Stimulated activated CD8-positive, alpha-beta memory T cell treated with anti-CD3 and anti-CD28 coated beads, Interleukin-15, amount 100 ng/mL, for 1 hour (primary cell): ENCODE results near the gene SLC39A2.
"Not testable (repeated sequence)": the region's sequence is repeated elsewhere in the genome, so short reads cannot be mapped to it uniquely, and the experiment has no call there.

Experiments
- DNase-seq: peaks from one replicate; pipeline ENCODE4 v3.0.0-alpha.2; 2020; ENCODE audit warnings: low read depth

SLC39A2 gene

GRCh38 chr14:20997115-20997514 lies 2.0 kb upstream of the SLC39A2 start:
- DNase-seq: no peak

- DNase-seq: no peak
Measured at GRCh38 chr14:20997564-20997963, 1.5 kb upstream of the SLC39A2 start.

GRCh38 chr14:20998139-20998538 lies 954 bp upstream of the SLC39A2 start:
- no peak for DNase-seq

- DNase-seq: no peak
Measured at GRCh38 chr14:20999591-20999990, 498 bp downstream of the SLC39A2 start.

- DNase-seq: no peak
Measured at GRCh38 chr14:21001218-21001617, 2.1 kb downstream of the SLC39A2 start.

- DNase-seq: no peak
Measured at GRCh38 chr14:21003788-21004346, 4.8 kb downstream of the SLC39A2 start.

DNA sequence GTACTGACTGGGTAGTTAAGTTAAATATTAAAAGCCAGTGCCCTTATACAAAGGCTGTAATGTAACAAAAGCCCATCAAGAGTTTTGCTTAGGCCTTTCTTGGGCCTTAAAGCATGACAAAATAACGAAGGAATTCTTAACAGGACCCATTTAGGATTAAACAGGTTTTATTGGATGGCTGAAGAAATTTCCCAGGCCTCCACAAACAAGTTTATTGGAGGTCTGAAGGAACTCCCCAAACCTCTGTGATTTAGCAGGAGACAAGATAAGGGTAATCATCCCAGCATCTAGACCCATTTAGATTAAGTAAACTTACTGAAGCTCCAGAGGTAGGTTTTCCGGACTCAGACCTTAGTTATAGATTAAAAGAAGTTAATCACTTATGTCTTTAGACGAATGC lies 10.6 kb downstream of the SLC39A2 start:
- not testable (repeated sequence) for DNase-seq

DNA sequence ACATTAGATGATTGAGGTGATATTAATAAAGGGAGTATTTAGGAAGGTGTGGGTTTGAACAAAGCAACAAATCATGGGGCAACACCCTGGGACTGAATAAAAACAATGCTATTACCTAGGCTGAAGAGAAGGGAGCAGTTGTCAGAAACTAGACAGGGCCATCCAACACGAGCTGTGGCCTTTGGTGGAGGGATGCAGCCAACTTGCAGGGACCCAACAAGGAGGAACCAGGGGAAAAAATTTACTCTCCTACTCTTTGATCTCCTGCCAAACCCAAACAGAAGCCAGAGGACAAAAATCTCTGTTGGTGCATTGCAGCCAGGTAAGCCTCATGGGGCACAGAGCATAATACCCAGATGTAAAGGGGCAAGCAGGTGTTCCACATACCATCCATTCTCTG lies 12.0 kb downstream of the SLC39A2 start:
- no peak for DNase-seq

GRCh38 chr14:21014761-21015190 lies 15.7 kb downstream of the SLC39A2 start:
- DNase-seq: peak; percentile 78

DNA sequence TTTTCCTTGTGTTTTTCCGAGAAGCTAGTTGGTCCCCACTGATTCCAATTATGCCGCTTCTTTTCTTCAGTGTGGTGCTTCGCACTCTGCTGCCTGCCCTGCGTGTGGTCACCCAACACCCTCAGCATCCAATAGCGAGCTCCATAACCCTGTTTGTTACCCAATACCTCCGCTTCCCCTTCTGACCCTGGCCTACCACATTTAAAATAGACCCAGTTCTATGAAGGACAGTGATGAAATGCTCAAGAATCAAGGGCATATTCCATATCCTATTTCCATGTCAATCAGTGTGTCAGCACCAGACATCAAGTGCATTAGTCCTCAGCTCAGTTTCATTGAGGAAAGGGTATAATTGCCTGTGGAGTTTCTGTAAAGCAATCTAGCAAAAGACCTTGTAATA lies 16.2 kb downstream of the SLC39A2 start:
- no peak for DNase-seq

- DNase-seq: no peak
Measured at GRCh38 chr14:21016413-21017190, 17.5 kb downstream of the SLC39A2 start.

DNA sequence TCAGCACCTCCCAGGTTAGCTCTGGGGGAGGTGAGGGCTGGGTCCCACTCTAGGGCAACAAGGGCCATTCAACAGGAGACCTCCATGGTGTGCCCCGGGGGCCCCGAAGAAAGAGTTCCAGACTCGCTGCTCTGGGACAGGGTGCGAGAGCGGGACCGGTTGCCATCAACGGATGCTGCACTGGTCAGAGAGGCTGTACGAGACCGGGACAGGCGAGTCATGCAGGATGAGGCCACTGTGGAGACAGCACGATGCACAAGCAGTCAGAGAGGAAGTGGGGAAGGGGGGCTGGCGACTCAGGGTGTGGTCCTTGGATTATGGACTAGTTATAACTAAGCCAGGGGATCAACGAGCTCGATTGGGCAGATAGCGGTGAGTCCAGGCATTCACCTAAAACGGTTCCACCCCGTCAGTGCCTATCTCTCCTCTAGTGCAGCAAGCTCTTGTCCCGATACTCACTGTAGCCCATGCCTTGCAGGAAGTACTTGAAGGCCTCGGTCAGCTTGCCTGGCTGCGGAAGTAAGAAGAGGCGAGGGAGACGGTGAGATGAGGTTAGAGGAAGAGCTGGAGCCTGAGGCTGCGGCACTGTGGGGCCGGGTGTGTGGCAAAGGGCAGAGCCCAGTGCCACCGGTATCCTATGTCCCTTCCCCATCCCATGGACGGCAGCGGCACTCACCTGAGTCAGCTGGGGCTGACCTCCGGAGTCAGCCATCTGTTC lies 18.6 kb downstream of the SLC39A2 start:
- DNase-seq: no peak

DNA sequence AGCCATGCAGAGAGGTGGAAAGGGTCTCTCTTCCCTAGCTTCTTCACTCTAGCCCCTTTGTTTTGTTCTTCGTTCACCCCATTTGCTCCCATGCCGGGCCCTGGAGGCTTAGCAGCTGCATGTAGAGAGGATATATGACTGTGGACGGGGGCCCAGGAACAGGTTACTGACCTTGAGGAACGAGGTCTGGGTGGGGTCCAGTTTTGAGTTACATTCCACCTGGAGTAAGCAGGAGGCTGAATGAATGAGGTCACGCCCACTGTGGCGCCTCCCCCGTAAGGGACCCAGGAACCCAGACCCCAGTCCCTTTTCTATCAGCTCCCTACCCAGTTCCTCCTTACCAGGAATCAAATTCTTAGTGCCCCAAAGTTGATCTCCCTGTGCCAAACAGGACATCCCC lies 19.2 kb downstream of the SLC39A2 start:
- no peak for DNase-seq

GRCh38 chr14:21018781-21019180 lies 19.7 kb downstream of the SLC39A2 start:
- DNase-seq: no peak

- no peak for DNase-seq
Measured at GRCh38 chr14:21019366-21019765, 20.3 kb downstream of the SLC39A2 start.

- DNase-seq: no peak
Measured at GRCh38 chr14:21020977-21021545, 22.0 kb downstream of the SLC39A2 start.

DNA sequence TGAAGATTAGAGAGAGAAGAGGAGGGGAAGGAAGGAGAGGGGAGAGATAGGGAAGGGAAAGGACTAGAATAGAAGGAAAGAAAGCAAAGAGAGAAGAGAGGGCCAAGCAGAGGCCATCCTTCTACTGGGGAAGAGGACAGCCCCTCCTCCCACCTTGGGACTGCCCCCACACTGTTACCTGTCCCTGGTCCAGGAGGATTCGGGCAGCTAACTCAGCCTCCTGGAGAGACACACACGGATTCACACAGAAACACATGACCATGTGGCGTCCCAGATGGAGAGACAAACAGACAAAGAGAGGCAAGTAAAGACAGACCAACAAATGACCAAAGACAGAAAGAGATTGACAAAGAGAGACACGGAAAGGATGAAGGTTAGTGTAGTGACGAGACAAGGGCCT lies 23.6 kb downstream of the SLC39A2 start:
- DNase-seq: no peak

DNA sequence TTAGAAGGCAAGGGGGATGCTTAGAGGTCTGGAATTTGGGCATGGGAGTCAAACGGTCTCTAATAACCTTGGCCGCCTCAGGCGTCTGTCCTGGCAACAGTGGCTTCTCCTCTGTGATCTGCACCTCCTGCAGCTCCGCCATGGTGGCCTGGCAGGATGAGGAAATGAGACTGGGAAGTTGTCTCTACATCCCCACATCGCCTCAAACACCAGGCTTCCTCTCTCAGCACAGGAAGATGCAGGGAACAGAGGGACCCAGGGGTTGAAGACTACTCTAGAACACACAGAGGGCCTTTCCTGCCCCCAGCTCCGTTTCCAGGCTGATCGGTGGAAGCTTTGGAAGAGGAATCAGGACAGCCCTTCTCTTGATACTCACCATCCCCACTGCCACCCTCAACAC lies 24.1 kb downstream of the SLC39A2 start:
- no peak for DNase-seq

DNA sequence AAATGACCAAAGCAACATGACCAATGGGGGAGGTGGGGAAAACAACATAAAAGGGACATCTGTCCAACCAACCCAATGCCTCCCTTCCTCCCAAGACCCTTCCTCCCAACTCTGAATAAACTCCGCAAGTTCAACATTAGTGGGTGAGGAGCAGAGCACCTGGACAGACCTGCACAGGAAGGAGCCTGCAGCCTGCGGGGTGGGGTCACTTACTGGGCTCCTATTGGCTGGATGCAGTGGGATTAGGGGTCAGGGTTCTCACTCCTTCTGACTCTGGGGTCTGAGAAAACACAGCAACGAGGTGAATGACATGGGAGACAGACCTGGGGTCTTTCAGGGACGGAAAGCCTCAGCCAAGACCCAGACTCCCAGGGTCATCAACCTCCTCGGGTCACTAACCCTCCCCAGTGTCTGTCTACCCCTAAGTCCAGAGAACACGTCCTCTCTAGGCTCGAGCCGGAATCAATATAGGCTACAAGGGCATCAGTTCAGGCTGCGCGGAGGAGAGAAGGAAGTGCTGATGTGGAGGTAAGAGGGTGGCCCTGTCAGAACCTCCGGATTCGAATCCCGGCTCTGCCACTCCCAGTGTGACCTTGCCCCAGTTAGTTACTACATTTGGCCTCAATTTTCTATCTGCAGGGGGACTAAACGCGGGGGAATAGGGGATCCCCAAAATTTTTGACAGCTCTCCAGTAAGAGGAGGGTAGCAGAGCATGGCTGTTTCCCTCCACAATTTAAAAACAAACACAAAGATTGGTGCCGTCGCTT lies 24.9 kb downstream of the SLC39A2 start:
- no peak for DNase-seq

GRCh38 chr14:21024585-21025370 lies 25.7 kb downstream of the SLC39A2 start, which contains the start of gene NDRG2:
TSS of gene NDRG2 (minus strand) at chr14:21025061. CDS start at chr14:21023315, 1,746 bp downstream.
- DNase-seq: peak; percentile 54
